Measurements from ENCODE around the gene KCNJ5. TPM values are rescaled to one million over a fixed set of nuclear protein-coding genes. Genes with fewer than 3 reads are reported as not detected.

KCNJ5 gene
- total RNA-seq, 4 donors from 2014 or later: 0.26 to 0.36 TPM; not detected in 2

- H3K36me3 ChIP-seq: no peaks in the 10 kb centered on the region
- no peak overlapping the region for H3K27ac ChIP-seq
- no peak for DNase-seq (ENCODE audit: low spot score in 2 of 2)
- TF ChIP-seq POLR2AphosphoS5 (IDR thresholded peaks at IDR 0.05): no peak
- TF ChIP-seq EP300 (IDR thresholded peaks at IDR 0.05): no peak
- no peak for TF ChIP-seq POLR2A (IDR thresholded peaks at IDR 0.05)
- TF ChIP-seq CTCF (IDR thresholded peaks at IDR 0.05): no peak
- peaks cover 4% of the 10 kb centered on the region for H3K27me3 ChIP-seq
- 51% methylated on average over 7 of the region's 9 CpGs for WGBS
- H3K4me1 ChIP-seq: peaks cover 48% of the 10 kb centered on the region
- peak overlapping the region; percentile 66 for H3K4me3 ChIP-seq
- H3K9me3 ChIP-seq: no peaks in the 10 kb centered on the region
Measured at GRCh38 chr11:128890216-128890542, 977 bp upstream of the KCNJ5 start.

- Histone ChIP-seq H3K27ac (peak overlapping the region; percentile 24), H3K27me3 (peaks cover 4% of the 10 kb centered on the region), H3K36me3 (no peaks in the 10 kb centered on the region), H3K4me3 (peak overlapping the region; percentile 66), H3K4me1 (peaks cover 43% of the 10 kb centered on the region), H3K9me3 (no peaks in the 10 kb centered on the region)
- DNase-seq (ENCODE audit: low spot score in 2 of 2): no peak
- 63% methylated on average over 4 of the region's 6 CpGs for WGBS
- TF ChIP-seq POLR2A (IDR thresholded peaks at IDR 0.05): no peak
- no peak for TF ChIP-seq POLR2AphosphoS5 (IDR thresholded peaks at IDR 0.05)
- TF ChIP-seq EP300 (IDR thresholded peaks at IDR 0.05): no peak
- TF ChIP-seq CTCF (IDR thresholded peaks at IDR 0.05): no peak
Measured at GRCh38 chr11:128891913-128892398, 800 bp downstream of the KCNJ5 start.

- H3K4me3 ChIP-seq: no peak overlapping the region
- 77% methylated on average over 4 of the region's 4 CpGs for WGBS
- TF ChIP-seq POLR2A (IDR thresholded peaks at IDR 0.05) (no peak), EP300 (IDR thresholded peaks at IDR 0.05) (no peak), POLR2AphosphoS5 (IDR thresholded peaks at IDR 0.05) (no peak), CTCF (IDR thresholded peaks at IDR 0.05) (no peak)
- H3K9me3 ChIP-seq: no peaks in the 10 kb centered on the region
- no peak overlapping the region for H3K27ac ChIP-seq
- peaks cover 35% of the 10 kb centered on the region for H3K4me1 ChIP-seq
- no peaks in the 10 kb centered on the region for H3K36me3 ChIP-seq
- DNase-seq (ENCODE audit: low spot score in 2 of 2): no peak
- peaks cover 4% of the 10 kb centered on the region for H3K27me3 ChIP-seq
Measured at GRCh38 chr11:128892866-128893565, 1.9 kb downstream of the KCNJ5 start.

GRCh38 chr11:128893578-128894285 is 2.6 kb downstream of the KCNJ5 start:
- Histone ChIP-seq H3K36me3 (no peaks in the 10 kb centered on the region), H3K4me3 (no peak overlapping the region), H3K27ac (no peak overlapping the region), H3K27me3 (peaks cover 4% of the 10 kb centered on the region), H3K4me1 (peaks cover 38% of the 10 kb centered on the region), H3K9me3 (no peaks in the 10 kb centered on the region)
- WGBS: 71% methylated on average over 6 of the region's 9 CpGs
- no peak for DNase-seq (ENCODE audit: low spot score in 2 of 2)
- TF ChIP-seq POLR2A (IDR thresholded peaks at IDR 0.05) (no peak), CTCF (IDR thresholded peaks at IDR 0.05) (no peak), POLR2AphosphoS5 (IDR thresholded peaks at IDR 0.05) (no peak), EP300 (IDR thresholded peaks at IDR 0.05) (no peak)

- Histone ChIP-seq H3K4me1 (peaks cover 38% of the 10 kb centered on the region), H3K27me3 (peaks cover 4% of the 10 kb centered on the region), H3K4me3 (no peak overlapping the region), H3K9me3 (no peaks in the 10 kb centered on the region), H3K36me3 (no peaks in the 10 kb centered on the region), H3K27ac (no peak overlapping the region)
- TF ChIP-seq CTCF (IDR thresholded peaks at IDR 0.05) (no peak), EP300 (IDR thresholded peaks at IDR 0.05) (no peak)
- no peak for DNase-seq (ENCODE audit: low spot score in 2 of 2)
- 74% methylated on average over 3 of the region's 3 CpGs for WGBS
Measured at GRCh38 chr11:128894286-128894681, 3.1 kb downstream of the KCNJ5 start.
